Loucy (cell line): ENCODE measurements around the gene C7orf25.

Experiments
- H2AFZ ChIP-seq: fragments of 200-600 bp; sonication (generic); 2 replicates; pipeline ENCODE4 v1.6.0; 2016; ENCODE audit warnings: antibody characterized with exemption, mild to moderate bottlenecking, low read length, moderate library complexity
- H3F3A ChIP-seq: fragments of 200-600 bp; 2 replicates; pipeline ENCODE4 v1.6.0; 2016; ENCODE audit warnings: antibody characterized with exemption, low read depth, mild to moderate bottlenecking
- H3K27me3 ChIP-seq: fragments of 200-600 bp; sonication (generic); 2 replicates; pipeline ENCODE4 v1.6.1; 2014; ENCODE audit warnings: low read length, mild to moderate bottlenecking; ENCODE audit not compliant: insufficient read depth, poor library complexity, severe bottlenecking
- H3K36me3 ChIP-seq: fragments of 200-600 bp; sonication (generic); 2 replicates; pipeline ENCODE4 v1.6.1; 2016; ENCODE audit warnings: low read length; ENCODE audit not compliant: insufficient read depth
- H3K4me1 ChIP-seq: fragments of 200-600 bp; sonication (generic); 2 replicates; pipeline ENCODE4 v1.5.1; 2014; ENCODE audit warnings: low read length, mild to moderate bottlenecking; ENCODE audit not compliant: insufficient read depth, poor library complexity, severe bottlenecking
- H3K4me2 ChIP-seq: fragments of 200-600 bp; sonication (generic); 2 replicates; pipeline ENCODE4 v1.6.0; 2014; ENCODE audit warnings: antibody characterized with exemption, low read length, low read depth, mild to moderate bottlenecking; ENCODE audit not compliant: poor library complexity, severe bottlenecking
- H3K4me3 ChIP-seq: fragments of 200-600 bp; sonication (generic); 2 replicates; pipeline ENCODE4 v1.5.1; 2014; ENCODE audit warnings: low read length, mild to moderate bottlenecking, mixed read lengths; ENCODE audit not compliant: poor library complexity, severe bottlenecking
- H3K79me2 ChIP-seq: fragments of 200-600 bp; sonication (generic); 2 replicates; pipeline ENCODE4 v1.6.1; 2014; ENCODE audit warnings: low read length; ENCODE audit not compliant: insufficient read depth
- H3K9ac ChIP-seq: fragments of 200-600 bp; sonication (generic); 2 replicates; pipeline ENCODE4 v1.6.0; 2014; ENCODE audit warnings: mild to moderate bottlenecking, low read depth, low read length, moderate library complexity; ENCODE audit not compliant: poor library complexity, severe bottlenecking
- H3K9me2 ChIP-seq: fragments of 200-600 bp; sonication (generic); replicated peaks from 2 replicates; pipeline ENCODE4 v1.6.1; 2016; ENCODE audit warnings: low read depth, low read length, mixed read lengths
- H3K9me3 ChIP-seq: fragments of 200-600 bp; sonication (generic); 2 replicates; pipeline ENCODE4 v1.6.1; 2014; ENCODE audit warnings: mild to moderate bottlenecking, antibody characterized with exemption, low read length, low read depth; ENCODE audit not compliant: insufficient read depth
- H4K20me1 ChIP-seq: fragments of 200-600 bp; sonication (generic); 2 replicates; pipeline ENCODE4 v1.6.0; 2014; ENCODE audit warnings: antibody characterized with exemption, low read length, mild to moderate bottlenecking; ENCODE audit not compliant: insufficient read depth, poor library complexity, severe bottlenecking
- CTCF ChIP-seq: fragments of 200-600 bp; sonication (generic); conservative IDR thresholded peaks from 2 replicates; pipeline ENCODE4 v1.5.1; 2014; ENCODE audit warnings: mild to moderate bottlenecking, antibody characterized with exemption, low read length
- EZH2phosphoT487 ChIP-seq: fragments of 200-600 bp; IDR thresholded peaks from 2 replicates; pipeline ENCODE4 v1.6.1; 2018; ENCODE audit warnings: antibody characterized with exemption, mild to moderate bottlenecking, moderate library complexity, borderline replicate concordance

The C7orf25 gene

DNA sequence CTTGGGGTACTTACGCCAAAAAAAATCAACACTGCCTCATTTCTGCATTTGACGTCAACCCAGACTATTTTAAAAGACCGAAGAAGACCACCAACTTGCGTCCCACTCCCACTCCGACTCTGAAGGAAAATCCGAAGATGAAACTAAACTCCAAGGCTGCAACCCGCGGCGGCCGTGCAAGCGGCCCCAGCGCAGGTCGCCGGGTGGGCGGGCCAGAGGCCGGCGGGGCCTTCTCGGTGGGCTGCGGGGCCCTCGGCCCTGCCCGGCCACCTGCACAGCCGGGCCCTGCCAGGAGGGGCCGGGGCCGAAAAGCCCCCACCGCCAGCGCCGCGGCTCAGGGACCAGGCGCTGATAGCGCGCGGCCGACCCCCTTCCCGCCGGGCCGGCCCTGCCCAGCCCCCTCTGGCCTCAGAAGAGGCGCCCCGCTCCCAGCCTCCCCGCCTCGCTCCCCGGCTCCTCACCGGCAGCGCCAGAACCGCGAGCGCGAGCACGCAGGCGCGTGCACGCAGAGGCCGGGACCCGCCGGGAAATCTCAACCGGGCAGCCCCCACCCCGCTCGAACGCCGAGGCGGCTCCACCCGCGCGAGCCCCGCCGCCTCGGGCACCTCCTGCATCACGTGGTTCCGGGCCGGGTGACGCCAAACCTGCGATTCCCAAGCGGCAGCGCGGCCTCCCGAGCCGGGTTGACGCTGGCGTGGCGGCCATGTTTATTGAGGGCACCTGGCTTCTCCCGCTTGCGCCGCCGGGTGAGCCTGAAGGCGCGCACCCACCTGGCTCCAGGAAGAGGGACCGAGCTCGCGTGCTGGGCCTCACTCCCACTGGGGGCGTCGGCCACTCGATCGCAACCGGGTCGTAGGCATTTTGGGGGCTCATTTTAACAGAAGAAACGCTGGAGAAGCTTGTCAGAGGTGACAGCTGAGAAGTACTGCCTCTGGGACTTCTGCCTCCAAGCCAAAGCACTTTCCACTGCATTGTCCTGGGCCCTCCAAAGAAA lies at the start of gene C7orf25:
Gene C7orf25, minus strand, starts transcription at position 617 of the 994 bp plus-strand sequence. CDS start 1,170 bp downstream, outside the sequence.
- Histone ChIP-seq H2AFZ (peak within 1 kb of the TSS; percentile 79), H3K9ac (peak within 1 kb of the TSS; percentile 79), H3K4me2 (peak within 1 kb of the TSS; percentile 88), H3K9me2 (no peaks in the 10 kb centered on the region), H3K36me3 (peaks cover 16% of the 10 kb centered on the region), H4K20me1 (no peaks in the 10 kb centered on the region), H3K4me1 (peaks cover 71% of the 10 kb centered on the region), H3K4me3 (peak within 1 kb of the TSS; percentile 74), H3K27me3 (no peaks in the 10 kb centered on the region), H3K79me2 (peaks cover 17% of the 10 kb centered on the region), H3F3A (peaks cover 10% of the 10 kb centered on the region; the same call in 1 of the 2 replicates), H3K9me3 (no peaks in the 10 kb centered on the region)
- TF ChIP-seq EZH2phosphoT487 (no peak), CTCF (0 out of 2 replicates have a peak, but pooled peaks have one; percentile 20)

GRCh38 chr7:42961170-42961569 lies 49.3 kb upstream of the C7orf25 start:
- Histone ChIP-seq H3K9ac (no peak overlapping the region), H3K36me3 (no peaks in the 10 kb centered on the region), H3K79me2 (no peaks in the 10 kb centered on the region), H3K9me3 (peaks cover 7% of the 10 kb centered on the region; the same call in 1 of the 2 replicates), H3K27me3 (no peaks in the 10 kb centered on the region), H3K4me2 (no peak overlapping the region), H4K20me1 (no peaks in the 10 kb centered on the region), H3K9me2 (no peaks in the 10 kb centered on the region), H3K4me1 (no peaks in the 10 kb centered on the region), H2AFZ (no peak overlapping the region), H3K4me3 (no peak overlapping the region), H3F3A (no peaks in the 10 kb centered on the region)
- TF ChIP-seq EZH2phosphoT487 (no peak), CTCF (no peak)

DNA sequence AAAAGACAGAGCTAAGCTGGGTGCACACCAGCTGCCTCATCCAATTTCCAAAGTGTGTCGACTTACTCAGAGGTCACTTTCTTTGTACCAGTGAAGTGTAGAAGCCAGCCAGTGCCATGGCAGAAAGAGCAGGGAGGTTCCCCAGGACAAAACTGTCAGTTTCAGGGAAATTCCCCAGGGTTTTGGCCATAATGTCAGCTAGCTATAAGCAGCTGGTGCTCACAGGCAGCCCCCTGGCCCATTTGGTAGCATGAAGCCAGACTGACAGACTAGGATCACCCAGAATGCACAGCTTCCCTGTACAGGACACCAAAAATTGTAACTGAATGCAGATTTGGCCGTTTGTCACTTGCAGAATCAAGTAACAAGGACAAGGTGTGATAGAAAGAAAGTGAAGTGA lies 48.9 kb upstream of the C7orf25 start:
- TF ChIP-seq CTCF (no peak), EZH2phosphoT487 (no peak)
- H3K79me2 ChIP-seq, result no peaks in the 10 kb centered on the region
- no peaks in the 10 kb centered on the region for H4K20me1 ChIP-seq
- H3K9me2 ChIP-seq, result no peaks in the 10 kb centered on the region
- no peaks in the 10 kb centered on the region for H3K27me3 ChIP-seq
- H3K9ac ChIP-seq, result no peak overlapping the region
- no peak overlapping the region for H3K4me2 ChIP-seq
- H3F3A ChIP-seq, result no peaks in the 10 kb centered on the region
- H3K9me3 ChIP-seq, result peaks cover 7% of the 10 kb centered on the region; the same call in 1 of the 2 replicates
- no peaks in the 10 kb centered on the region for H3K36me3 ChIP-seq
- no peak overlapping the region for H3K4me3 ChIP-seq
- no peaks in the 10 kb centered on the region for H3K4me1 ChIP-seq
- no peak overlapping the region for H2AFZ ChIP-seq
